Measurements from ENCODE around the gene ICAM5.

Gene ICAM5

GRCh38 chr19:10252707-10253106, 37.0 kb upstream of the ICAM5 start:
- no peak for TF ChIP-seq CTCF (IDR thresholded peaks at IDR 0.05; ENCODE audit: insufficient read depth, low read depth, low read length, missing control alignments)
- peak overlapping the region; percentile 83 for H3K4me3 ChIP-seq (ENCODE audit: low read depth, low read length)
- DNase-seq (ENCODE audit: low read depth) = no peak

GRCh38 chr19:10254244-10254643, 35.5 kb upstream of the ICAM5 start:
- TF ChIP-seq CTCF (IDR thresholded peaks at IDR 0.05; ENCODE audit: insufficient read depth, low read depth, low read length, missing control alignments) = no peak
- no peak overlapping the region for H3K4me3 ChIP-seq (ENCODE audit: low read depth, low read length)
- no peak for DNase-seq (ENCODE audit: low read depth)

- H3K4me3 ChIP-seq (ENCODE audit: low read depth, low read length) = no peak overlapping the region
- DNase-seq (ENCODE audit: low read depth) = no peak
- TF ChIP-seq CTCF (IDR thresholded peaks at IDR 0.05; ENCODE audit: insufficient read depth, low read depth, low read length, missing control alignments) = no peak
Observed at GRCh38 chr19:10255358-10255757, 34.4 kb upstream of the ICAM5 start.

- no peak for DNase-seq (ENCODE audit: low read depth)
- TF ChIP-seq CTCF (IDR thresholded peaks at IDR 0.05; ENCODE audit: insufficient read depth, low read depth, low read length, missing control alignments) = no peak
- no peak overlapping the region for H3K4me3 ChIP-seq (ENCODE audit: low read depth, low read length)
Observed at GRCh38 chr19:10256551-10256950, 33.2 kb upstream of the ICAM5 start.

GRCh38 chr19:10256970-10257615, 32.7 kb upstream of the ICAM5 start:
- DNase-seq (ENCODE audit: low read depth) = no peak
- TF ChIP-seq CTCF (IDR thresholded peaks at IDR 0.05; ENCODE audit: insufficient read depth, low read depth, low read length, missing control alignments) = no peak
- H3K4me3 ChIP-seq (ENCODE audit: low read depth, low read length) = no peak overlapping the region

- no peak overlapping the region for H3K4me3 ChIP-seq (ENCODE audit: low read depth, low read length)
- no peak for TF ChIP-seq CTCF (IDR thresholded peaks at IDR 0.05; ENCODE audit: insufficient read depth, low read depth, low read length, missing control alignments)
- no peak for DNase-seq (ENCODE audit: low read depth)
Observed at GRCh38 chr19:10258080-10258710, 31.6 kb upstream of the ICAM5 start.

Measured in GM12865 (cell line).